ENCODE data around the gene CNOT6. TPM values are rescaled to one million over a fixed set of nuclear protein-coding genes. Genes with fewer than 3 reads are reported as not detected.

Gene CNOT6
- total RNA-seq, 4 donors from 2014 or later, result 14.6 to 20.0 (median 19.3) TPM

GRCh38 chr5:180609817-180610550 lies 115.8 kb downstream of the CNOT6 start:
- in situ Hi-C loops (cut with MboI; ENCODE audit: low pct_ligation_motif_present in 1 of 4, low pct_unique_long_range_greater_than_20kb in 1 of 4, low sequenced_read_pairs in 3 of 4) (no loop called here), intact Hi-C loops (cut with DNase I; ENCODE audit: low total_unique reads) (no loop called here)
- DNase-seq, result no peak
- no peak overlapping the region for H3K27ac ChIP-seq
- no peaks in the 10 kb centered on the region for H3K36me3 ChIP-seq
- no peaks in the 10 kb centered on the region for H3K4me1 ChIP-seq
- H3K4me3 ChIP-seq, result no peak overlapping the region
- TF ChIP-seq EP300 (IDR thresholded peaks at IDR 0.05; ENCODE audit: low read depth), result no peak
- TF ChIP-seq POLR2AphosphoS5 (IDR thresholded peaks at IDR 0.05), result no peak
- TF ChIP-seq POLR2A (IDR thresholded peaks at IDR 0.05), result no peak
- TF ChIP-seq CTCF (IDR thresholded peaks at IDR 0.05), result no peak
- 75% methylated on average over 22 of the region's 23 CpGs; no CpG with 5 or more reads in 1 of the 2 donors for WGBS, 2 donors (ENCODE audit: low coverage in 1 of 2)
- no peaks in the 10 kb centered on the region for H3K9me3 ChIP-seq
- no peaks in the 10 kb centered on the region for H3K27me3 ChIP-seq

GRCh38 chr5:180611140-180611850 lies 117.1 kb downstream of the CNOT6 start:
- no peaks in the 10 kb centered on the region for H3K4me1 ChIP-seq
- no peak overlapping the region for H3K4me3 ChIP-seq
- intact Hi-C loops (cut with DNase I; ENCODE audit: low total_unique reads) (no loop called here), in situ Hi-C loops (cut with MboI; ENCODE audit: low pct_ligation_motif_present in 1 of 4, low pct_unique_long_range_greater_than_20kb in 1 of 4, low sequenced_read_pairs in 3 of 4) (no loop called here)
- no peaks in the 10 kb centered on the region for H3K27me3 ChIP-seq
- TF ChIP-seq POLR2AphosphoS5 (IDR thresholded peaks at IDR 0.05), result no peak
- no peak for TF ChIP-seq EP300 (IDR thresholded peaks at IDR 0.05; ENCODE audit: low read depth)
- no peak for TF ChIP-seq CTCF (IDR thresholded peaks at IDR 0.05)
- TF ChIP-seq POLR2A (IDR thresholded peaks at IDR 0.05), result no peak
- DNase-seq, result no peak
- H3K27ac ChIP-seq, result no peak overlapping the region
- H3K9me3 ChIP-seq, result no peaks in the 10 kb centered on the region
- no peaks in the 10 kb centered on the region for H3K36me3 ChIP-seq
- WGBS, 2 donors (ENCODE audit: low coverage in 1 of 2), result 81% methylated on average over 24 of the region's 30 CpGs; no CpG with 5 or more reads in 1 of the 2 donors

GRCh38 chr5:180612683-180613082 lies 118.5 kb downstream of the CNOT6 start:
- Histone ChIP-seq H3K4me3 (no peak overlapping the region), H3K27me3 (no peaks in the 10 kb centered on the region), H3K9me3 (no peaks in the 10 kb centered on the region), H3K4me1 (no peaks in the 10 kb centered on the region), H3K27ac (no peak overlapping the region), H3K36me3 (no peaks in the 10 kb centered on the region)
- DNase-seq, result no peak
- no peak for TF ChIP-seq POLR2AphosphoS5 (IDR thresholded peaks at IDR 0.05)
- no peak for TF ChIP-seq CTCF (IDR thresholded peaks at IDR 0.05)
- no peak for TF ChIP-seq EP300 (IDR thresholded peaks at IDR 0.05; ENCODE audit: low read depth)
- TF ChIP-seq POLR2A (IDR thresholded peaks at IDR 0.05), result no peak
- 76% methylated on average over 15 of the region's 15 CpGs; no CpG with 5 or more reads in 1 of the 2 donors for WGBS, 2 donors (ENCODE audit: low coverage in 1 of 2)
- intact Hi-C loops (cut with DNase I; ENCODE audit: low total_unique reads), result no loop called here
- in situ Hi-C loops (cut with MboI; ENCODE audit: low pct_ligation_motif_present in 1 of 4, low pct_unique_long_range_greater_than_20kb in 1 of 4, low sequenced_read_pairs in 3 of 4), result no loop called here

GRCh38 chr5:180613188-180613813 lies 119.1 kb downstream of the CNOT6 start:
- no peak for TF ChIP-seq POLR2A (IDR thresholded peaks at IDR 0.05)
- TF ChIP-seq CTCF (IDR thresholded peaks at IDR 0.05), result no peak
- TF ChIP-seq EP300 (IDR thresholded peaks at IDR 0.05; ENCODE audit: low read depth), result no peak
- no peak for TF ChIP-seq POLR2AphosphoS5 (IDR thresholded peaks at IDR 0.05)
- no peak overlapping the region for H3K4me3 ChIP-seq
- no peak for DNase-seq
- in situ Hi-C loops (cut with MboI; ENCODE audit: low pct_ligation_motif_present in 1 of 4, low pct_unique_long_range_greater_than_20kb in 1 of 4, low sequenced_read_pairs in 3 of 4), result no loop called here
- H3K27me3 ChIP-seq, result peaks cover under 1% of the 10 kb centered on the region
- no peak overlapping the region for H3K27ac ChIP-seq
- no peaks in the 10 kb centered on the region for H3K36me3 ChIP-seq
- no peaks in the 10 kb centered on the region for H3K9me3 ChIP-seq
- H3K4me1 ChIP-seq, result no peaks in the 10 kb centered on the region
- intact Hi-C loops (cut with DNase I; ENCODE audit: low total_unique reads), result no loop called here
- 40 to 79% methylated on average over 1 to 19 of the region's 19 CpGs for WGBS, 2 donors (ENCODE audit: low coverage in 1 of 2)

Measured in transverse colon (tissue), 4 donors.